ENCODE data around the gene SETX. TPM values are rescaled to one million over a fixed set of nuclear protein-coding genes. Genes with fewer than 3 reads are reported as not detected.
A peak's percentile ranks its signal among the peaks of the same experiment; 100 is the strongest.

Gene SETX
- total RNA-seq = 10 to 100 TPM; 44.3 to 91.4 (median 55.4) TPM

GRCh38 chr9:132354637-132355355 is at the start of gene SETX:
Gene SETX, minus strand, starts transcription at chr9:132354986. Its CDS starts 5,558 bp downstream, at chr9:132349428.
- H3K9me3 ChIP-seq = no peaks in the 10 kb centered on the region
- H3K4me3 ChIP-seq = peak within 1 kb of the TSS; percentile 66 to 78 (median 72)
- peak; percentile 99 to 100 for ATAC-seq (ENCODE audit: low FRiP score in 2 of 2)
- H3K36me3 ChIP-seq = peaks cover 2 to 29% (median 5%) of the 10 kb centered on the region in 4 donors
- peak within 1 kb of the TSS; percentile 87 to 94 (median 92) for H3K27ac ChIP-seq
- H3K27me3 ChIP-seq = no peaks in the 10 kb centered on the region
- peak in 2 of 6 experiments; percentile 44 to 50 for TF ChIP-seq CTCF (IDR thresholded peaks at IDR 0.05)
- peak in 1 of 4 donors; percentile 35 for TF ChIP-seq EP300 (IDR thresholded peaks at IDR 0.05)
- TF ChIP-seq POLR2A (IDR thresholded peaks at IDR 0.05) = peak; percentile 69 to 99 (median 92)
- TF ChIP-seq POLR2AphosphoS5 (IDR thresholded peaks at IDR 0.05) = peak; percentile 91 to 97
- H3K4me1 ChIP-seq = peaks cover 38 to 49% (median 41%) of the 10 kb centered on the region in 4 donors
- 0% methylated on average over 26 to 31 of the region's 82 CpGs for WGBS, 2 donors
- peak; percentile 98 to 100 for DNase-seq

- no peak for ATAC-seq (ENCODE audit: low FRiP score in 2 of 2)
- peaks cover 19 to 34% (median 22%) of the 10 kb centered on the region in 4 donors for H3K4me1 ChIP-seq
- 43 to 45% methylated on average over 9 of the region's 9 CpGs for WGBS, 2 donors
- TF ChIP-seq POLR2AphosphoS5 (IDR thresholded peaks at IDR 0.05) = no peak
- H3K4me3 ChIP-seq = no peak overlapping the region
- no peaks in the 10 kb centered on the region for H3K9me3 ChIP-seq
- DNase-seq = no peak
- H3K27ac ChIP-seq = no peak overlapping the region
- peaks cover 4 to 38% (median 21%) of the 10 kb centered on the region in 4 donors for H3K36me3 ChIP-seq
- H3K27me3 ChIP-seq = no peaks in the 10 kb centered on the region
Observed at GRCh38 chr9:132404228-132404881, 49.6 kb upstream of the SETX start.

- Histone ChIP-seq H3K27ac (no peak overlapping the region), H3K36me3 (peaks cover 20 to 64% (median 41%) of the 10 kb centered on the region in 4 donors), H3K4me1 (peaks cover 15 to 26% (median 18%) of the 10 kb centered on the region in 4 donors), H3K27me3 (no peaks in the 10 kb centered on the region), H3K9me3 (no peaks in the 10 kb centered on the region), H3K4me3 (no peak overlapping the region)
- DNase-seq (no peak), ATAC-seq (ENCODE audit: low FRiP score in 2 of 2) (no peak)
- TF ChIP-seq EP300 (IDR thresholded peaks at IDR 0.05) = no peak
- no peak for TF ChIP-seq POLR2A (IDR thresholded peaks at IDR 0.05)
- TF ChIP-seq CTCF (IDR thresholded peaks at IDR 0.05) = no peak
- no peak for TF ChIP-seq POLR2AphosphoS5 (IDR thresholded peaks at IDR 0.05)
- 93 to 95% methylated on average over 4 of the region's 4 CpGs for WGBS, 2 donors
Observed at GRCh38 chr9:132401824-132402223, 47.0 kb upstream of the SETX start.

- H3K27me3 ChIP-seq = no peaks in the 10 kb centered on the region
- ATAC-seq (ENCODE audit: low FRiP score in 2 of 2) (no peak), DNase-seq (no peak)
- H3K4me1 ChIP-seq = no peaks in the 10 kb centered on the region
- no peak overlapping the region for H3K4me3 ChIP-seq
- 91 to 92% methylated on average over 11 of the region's 11 CpGs for WGBS, 2 donors
- no peak for TF ChIP-seq EP300 (IDR thresholded peaks at IDR 0.05)
- no peak for TF ChIP-seq POLR2AphosphoS5 (IDR thresholded peaks at IDR 0.05)
- TF ChIP-seq POLR2A (IDR thresholded peaks at IDR 0.05) = no peak
- no peak for TF ChIP-seq CTCF (IDR thresholded peaks at IDR 0.05)
- H3K27ac ChIP-seq = no peak overlapping the region
- H3K36me3 ChIP-seq = peaks cover 36 to 97% (median 80%) of the 10 kb centered on the region in 4 donors
- no peaks in the 10 kb centered on the region for H3K9me3 ChIP-seq
Observed at GRCh38 chr9:132395560-132395959, 40.8 kb upstream of the SETX start.

GRCh38 chr9:132391449-132391848 is 36.7 kb upstream of the SETX start:
- WGBS, 2 donors = 91 to 95% methylated on average over 11 of the region's 11 CpGs
- DNase-seq (peak in 1 of 2 donors; percentile 49), ATAC-seq (ENCODE audit: low FRiP score in 2 of 2) (no peak)
- Histone ChIP-seq H3K9me3 (no peaks in the 10 kb centered on the region), H3K27ac (no peak overlapping the region), H3K4me1 (no peaks in the 10 kb centered on the region), H3K4me3 (no peak overlapping the region), H3K27me3 (no peaks in the 10 kb centered on the region), H3K36me3 (peaks cover 42 to 97% (median 85%) of the 10 kb centered on the region in 4 donors)
- TF ChIP-seq POLR2A (IDR thresholded peaks at IDR 0.05) (no peak), POLR2AphosphoS5 (IDR thresholded peaks at IDR 0.05) (no peak), EP300 (IDR thresholded peaks at IDR 0.05) (no peak), CTCF (IDR thresholded peaks at IDR 0.05) (no peak)
